NCI-H2081 treated with DMSO at 0.1 percent for 48 hours (cell line): ENCODE measurements around the gene SNTG2.
A peak's percentile ranks its signal among the peaks of the same experiment; 100 is the strongest.
"Not testable (repeated sequence)": the region's sequence is repeated elsewhere in the genome, so short reads cannot be mapped to it uniquely, and the experiment has no call there.

Experiments
- DNase-seq: peaks from one replicate; lab custom pipeline; 2025; lab: John Stamatoyannopoulos, UW

Gene SNTG2

DNA sequence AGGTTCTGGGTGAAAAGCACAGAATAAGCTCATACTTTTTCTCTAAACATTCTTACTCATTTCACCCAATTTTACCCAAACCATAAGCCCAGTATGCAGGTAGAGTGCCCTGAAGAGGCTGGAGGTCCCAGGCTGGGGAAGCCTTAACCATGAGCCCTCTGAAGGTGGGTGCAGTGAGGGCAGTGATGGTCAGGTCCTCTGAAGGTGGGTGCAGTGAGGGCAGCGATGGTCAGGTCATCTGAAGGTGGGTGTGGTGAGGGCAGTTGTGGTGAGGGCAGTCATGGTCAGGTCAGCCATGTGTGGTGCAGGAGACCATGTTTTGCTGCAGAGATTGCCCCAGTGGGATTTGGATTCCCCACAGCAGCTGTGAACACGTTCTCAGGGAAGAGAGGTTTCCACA is 148.8 kb downstream of the SNTG2 start:
- DNase-seq: no peak

DNA sequence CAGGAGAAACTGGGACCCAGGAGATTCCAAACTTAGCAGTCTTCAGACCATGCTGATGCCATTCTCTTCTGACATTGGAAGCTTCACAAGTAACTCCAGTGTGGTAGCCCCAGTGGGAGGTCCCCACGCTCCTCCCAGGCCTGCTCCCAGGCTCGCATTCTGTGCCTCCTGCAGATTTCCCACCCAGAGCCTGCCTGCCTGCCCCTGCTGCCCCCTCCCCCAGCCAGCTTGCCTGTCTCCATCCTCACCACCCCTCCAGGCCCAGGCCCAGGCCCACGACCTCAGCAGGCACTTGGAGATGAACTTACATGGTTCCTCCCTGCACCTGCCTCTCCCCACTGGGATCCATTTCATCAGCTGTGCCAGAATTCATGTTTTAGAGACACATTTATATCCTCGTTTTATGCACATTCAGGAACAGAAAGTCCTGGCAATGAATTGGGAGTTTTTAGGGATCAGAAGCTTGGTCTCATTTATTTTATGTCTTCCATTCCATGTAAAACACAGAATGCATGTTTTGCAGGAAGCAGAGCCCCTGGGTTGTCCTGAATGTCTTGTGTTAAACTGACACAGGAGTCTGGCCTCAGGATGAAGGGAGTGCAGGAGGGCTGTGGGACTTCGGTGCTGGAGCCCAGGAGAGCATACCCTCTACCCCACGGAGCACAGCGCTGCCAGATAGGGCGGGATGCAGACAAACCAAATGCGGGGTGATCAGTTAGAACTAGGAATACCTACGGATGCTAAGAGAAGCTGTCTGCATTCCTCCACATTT is 150.5 kb downstream of the SNTG2 start:
- DNase-seq: no peak

DNA sequence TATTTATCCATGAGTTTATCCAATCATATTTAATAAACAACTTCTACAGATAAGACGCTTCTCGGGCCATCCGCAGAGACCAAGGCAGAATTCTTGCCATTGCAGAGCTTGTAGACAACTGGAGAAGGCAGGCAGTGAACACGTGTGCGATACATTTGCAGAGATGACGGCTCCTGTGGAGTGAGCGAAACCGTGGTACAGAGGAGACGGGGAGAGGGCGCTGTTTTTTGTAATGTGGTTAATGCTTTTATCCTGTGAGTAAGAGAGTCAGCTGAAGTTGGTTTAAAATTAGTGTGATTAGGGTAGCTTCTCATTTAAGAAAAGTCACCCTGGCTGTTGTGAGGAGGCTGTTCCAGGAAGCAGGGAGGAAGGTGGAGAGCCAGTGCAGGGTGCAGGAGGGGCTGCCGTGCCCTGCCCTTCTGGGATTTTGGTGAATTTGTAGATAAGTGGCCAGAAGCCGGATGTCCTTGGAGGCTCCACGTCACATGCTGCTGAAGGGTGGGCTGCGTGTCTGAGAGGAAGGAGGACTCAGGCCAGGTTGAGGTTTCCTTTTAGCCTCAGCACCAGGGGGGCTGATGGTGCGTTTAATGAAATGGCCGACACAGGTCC is 151.4 kb downstream of the SNTG2 start:
- DNase-seq: no peak

DNA sequence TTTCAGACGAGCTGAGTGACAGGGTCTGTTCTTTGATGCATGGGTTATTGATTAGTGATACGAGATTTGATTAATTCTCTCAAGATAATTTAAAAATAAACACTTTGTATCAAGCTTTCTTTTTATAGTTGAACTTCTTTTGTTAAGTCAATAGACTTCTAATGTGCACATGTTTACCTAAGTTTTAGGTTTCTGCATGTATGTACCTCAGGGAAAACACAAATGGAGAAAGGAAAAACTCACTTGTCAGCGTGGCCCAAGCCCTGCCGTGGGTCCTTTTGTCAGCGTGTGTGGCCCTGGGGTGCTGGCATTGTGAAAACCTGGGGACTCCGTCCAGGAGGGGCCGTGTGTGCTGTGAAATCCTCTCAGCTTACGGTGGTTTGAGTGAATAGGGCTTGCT is 153.7 kb downstream of the SNTG2 start:
- no peak for DNase-seq

DNA sequence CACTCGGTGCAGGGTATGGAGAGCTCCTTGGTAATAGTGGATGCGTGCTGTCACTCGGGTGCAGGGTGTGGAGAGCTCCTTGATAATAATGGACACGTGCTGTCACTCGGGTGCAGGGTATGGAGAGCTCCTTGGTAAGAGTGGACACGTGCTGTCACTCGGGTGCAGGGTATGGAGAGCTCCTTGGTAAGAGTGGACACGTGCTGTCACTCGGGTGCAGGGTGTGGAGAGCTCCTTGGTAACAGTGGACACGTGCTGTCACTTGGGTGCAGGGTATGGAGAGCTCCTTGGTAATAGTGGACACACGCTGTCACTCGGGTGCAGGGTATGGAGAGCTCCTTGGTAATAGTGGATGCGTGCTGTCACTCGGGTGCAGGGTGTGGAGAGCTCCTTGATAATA is 155.7 kb downstream of the SNTG2 start:
- not testable (repeated sequence) for DNase-seq

DNA sequence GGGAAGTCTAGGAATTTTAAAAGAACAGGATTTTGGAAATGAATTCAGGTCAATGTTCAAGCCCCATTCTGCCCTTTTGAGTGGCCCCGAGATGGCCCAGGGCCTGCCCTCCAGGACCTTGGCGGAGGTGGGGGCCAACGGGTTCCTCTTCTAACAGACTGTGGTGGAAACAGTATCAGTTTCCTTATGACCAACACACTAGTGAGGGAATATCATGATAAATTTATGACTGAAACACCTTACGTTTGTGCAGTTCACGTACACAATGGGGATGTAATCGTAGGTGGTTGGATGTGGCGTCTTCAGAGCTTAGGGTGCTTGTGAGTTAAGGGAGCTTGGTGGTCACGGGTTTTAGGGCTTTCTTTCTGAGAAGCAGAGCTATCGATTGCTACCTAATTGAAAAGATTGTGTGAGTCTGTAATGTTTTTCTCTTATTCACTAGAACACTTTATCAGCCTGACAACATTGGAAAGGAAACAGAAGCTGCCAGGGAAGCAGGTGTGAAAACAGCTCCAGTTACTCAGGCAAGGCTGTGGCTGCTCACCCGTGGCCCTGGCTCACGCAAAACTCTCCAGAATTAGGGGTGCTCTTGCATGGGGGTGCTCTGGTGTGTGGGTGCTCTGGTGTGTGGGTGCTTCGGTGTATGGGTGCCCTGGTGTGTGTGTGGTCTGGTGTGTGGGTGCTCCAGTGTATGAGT is 165.3 kb downstream of the SNTG2 start:
- DNase-seq: no peak

DNA sequence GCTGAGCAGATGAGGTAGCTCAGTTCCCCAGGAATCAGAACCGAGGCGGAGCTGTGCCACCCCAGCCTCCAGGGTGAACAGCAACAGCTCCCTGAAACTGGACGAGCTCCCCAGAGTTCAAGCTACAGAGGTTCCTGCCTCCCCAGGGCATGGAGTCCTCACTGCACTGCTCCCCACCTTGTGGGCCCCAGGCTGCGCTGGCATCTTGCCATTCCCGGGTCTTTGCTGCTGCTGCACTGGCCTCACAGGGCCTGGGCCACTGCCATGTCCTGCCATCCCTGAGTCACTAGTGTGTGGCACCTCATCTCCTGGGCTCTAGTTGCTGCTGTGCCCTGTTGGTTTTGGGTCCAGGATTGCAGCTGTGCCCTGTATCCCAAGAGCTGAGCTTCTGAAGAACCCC is 166.9 kb downstream of the SNTG2 start:
- DNase-seq: no peak

DNA sequence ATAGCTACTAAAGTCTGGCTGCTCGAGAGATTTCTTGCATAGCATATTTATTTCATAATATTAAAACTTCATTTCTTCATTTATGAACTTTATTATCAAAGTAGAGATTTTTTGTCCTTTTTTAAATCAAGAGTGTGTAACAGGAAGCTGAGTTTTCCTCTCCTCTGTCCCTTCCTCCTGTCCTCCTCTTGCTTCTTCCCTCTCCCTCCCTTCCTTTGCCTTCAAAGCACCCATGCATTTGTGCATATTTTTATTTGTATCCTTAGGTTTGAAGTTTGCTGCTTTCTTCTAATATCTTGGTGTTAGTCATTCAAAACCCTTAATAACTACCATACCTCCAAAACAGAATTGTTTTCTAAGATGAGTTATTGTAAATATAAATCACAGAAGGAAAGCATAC is 174.6 kb downstream of the SNTG2 start:
- no peak for DNase-seq

DNA sequence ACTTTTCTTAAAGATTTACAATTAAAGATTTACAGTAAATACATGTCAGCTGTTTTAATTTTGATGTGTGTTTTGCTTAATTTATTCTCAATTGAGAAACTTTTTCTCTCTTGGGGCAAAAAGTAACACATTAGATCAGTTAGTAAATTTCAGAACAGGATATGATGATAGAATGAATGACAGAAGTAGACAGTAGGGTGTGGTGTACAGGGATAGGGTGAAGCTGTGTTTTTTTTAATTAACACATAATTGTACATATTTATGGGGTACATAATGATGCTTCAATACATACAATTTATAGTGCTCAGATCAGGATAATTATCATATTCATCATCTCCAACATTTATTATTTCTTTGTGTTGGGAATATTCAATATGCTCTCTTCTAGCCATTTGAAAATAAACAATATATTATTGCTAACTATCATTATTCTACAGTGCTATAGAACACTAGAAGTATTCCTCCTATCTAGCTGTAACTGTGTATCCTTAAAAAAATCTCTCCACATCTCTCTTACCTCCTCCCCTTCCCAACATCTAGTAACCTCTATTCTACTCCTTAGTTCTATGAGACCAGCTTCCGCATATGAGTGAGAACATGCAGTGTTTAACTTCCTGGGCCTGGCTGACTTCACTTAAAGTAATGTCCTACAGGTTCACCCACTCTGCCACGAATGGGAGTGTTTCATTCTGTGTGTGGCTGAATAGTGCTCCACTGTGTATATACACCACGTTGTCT is 175.2 kb downstream of the SNTG2 start:
- no peak for DNase-seq

DNA sequence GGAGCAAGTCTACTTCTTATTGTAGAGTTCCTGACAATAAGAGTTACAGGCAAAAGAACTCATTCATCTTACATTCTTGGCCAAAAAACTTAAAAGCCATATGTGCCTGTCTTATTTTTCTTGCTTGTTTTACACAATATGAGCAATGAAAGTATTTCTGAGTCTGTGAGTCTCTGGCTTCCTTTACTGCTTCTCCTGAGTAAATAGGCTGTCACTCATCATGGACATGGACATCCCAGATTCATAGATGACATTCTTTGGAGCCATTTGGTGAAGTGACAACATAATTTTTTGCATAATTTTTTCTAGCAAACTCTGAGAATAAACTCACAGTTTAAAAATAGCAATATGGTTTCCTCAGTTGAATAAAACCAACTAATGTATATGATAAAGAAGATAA is 179.3 kb downstream of the SNTG2 start:
- no peak for DNase-seq

DNA sequence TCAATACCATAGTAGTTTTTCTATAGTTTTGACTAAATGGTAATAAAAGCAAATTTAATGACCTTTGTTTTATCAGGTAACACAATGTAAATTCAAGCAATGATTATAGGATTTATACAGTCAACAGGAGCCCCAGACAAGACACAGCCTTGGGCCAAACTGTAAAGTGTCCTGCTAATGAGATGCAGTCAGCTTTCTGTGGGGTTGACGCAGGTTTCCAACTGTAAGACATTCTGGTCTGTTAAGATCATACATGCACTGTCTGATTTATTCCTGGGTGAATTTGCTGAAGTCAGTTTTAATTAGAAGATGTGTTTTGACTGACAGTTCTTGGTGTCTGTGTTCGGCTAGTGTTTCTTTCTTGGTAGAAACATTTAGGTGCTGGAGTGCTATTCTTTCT is 180.3 kb downstream of the SNTG2 start:
- DNase-seq: no peak

DNA sequence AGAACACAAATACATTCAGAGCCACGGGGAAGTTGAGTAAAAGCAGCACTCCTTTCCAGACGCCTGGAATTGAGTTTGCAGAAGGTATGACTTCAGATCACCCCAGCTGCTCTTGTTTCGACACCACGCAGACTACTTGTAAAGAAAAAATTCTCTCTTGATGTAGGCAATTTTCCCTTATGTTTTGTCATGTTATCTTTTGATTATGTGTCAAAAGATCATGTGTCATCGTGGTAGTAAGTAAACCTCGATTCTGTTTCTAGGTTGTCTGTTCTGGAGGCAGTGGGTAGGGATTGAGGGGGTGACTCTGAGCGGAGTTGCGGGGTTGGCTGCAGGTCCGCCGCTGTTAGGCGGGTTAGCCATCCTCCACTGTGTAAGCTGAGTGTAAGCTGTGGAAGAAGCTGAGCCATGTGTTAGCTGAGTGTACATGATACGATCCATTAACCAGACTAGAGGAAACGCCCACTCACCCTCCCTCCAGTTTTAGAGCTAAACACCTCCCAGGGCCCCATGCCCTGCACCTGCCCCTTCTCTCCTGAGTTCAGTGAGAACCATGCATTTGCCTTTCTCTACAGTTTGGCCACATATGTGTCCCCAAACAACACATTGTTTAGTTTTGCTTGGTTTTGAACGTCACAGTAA is 181.8 kb downstream of the SNTG2 start:
- peak; percentile 35 for DNase-seq

DNA sequence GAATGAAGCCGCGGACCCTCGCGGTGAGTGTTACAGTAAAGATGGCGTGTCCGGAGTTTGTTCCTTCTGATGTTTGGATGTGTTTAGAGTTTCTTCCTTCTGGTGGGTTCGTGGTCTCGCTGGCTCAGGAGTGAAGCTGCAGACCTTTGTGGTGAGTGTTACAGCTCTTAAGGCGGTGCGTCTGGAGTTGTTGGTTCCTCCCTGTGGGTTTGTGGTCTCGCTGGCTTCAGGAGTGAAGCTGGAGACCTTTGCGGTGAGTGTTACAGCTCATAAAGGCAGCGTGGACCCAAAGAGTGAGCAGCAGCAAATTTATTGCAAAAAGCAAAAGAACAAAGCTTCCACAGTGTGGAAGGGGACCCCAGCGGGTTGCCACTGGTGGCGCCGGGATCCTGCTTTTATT is 183.2 kb downstream of the SNTG2 start:
- not testable (repeated sequence) for DNase-seq

DNA sequence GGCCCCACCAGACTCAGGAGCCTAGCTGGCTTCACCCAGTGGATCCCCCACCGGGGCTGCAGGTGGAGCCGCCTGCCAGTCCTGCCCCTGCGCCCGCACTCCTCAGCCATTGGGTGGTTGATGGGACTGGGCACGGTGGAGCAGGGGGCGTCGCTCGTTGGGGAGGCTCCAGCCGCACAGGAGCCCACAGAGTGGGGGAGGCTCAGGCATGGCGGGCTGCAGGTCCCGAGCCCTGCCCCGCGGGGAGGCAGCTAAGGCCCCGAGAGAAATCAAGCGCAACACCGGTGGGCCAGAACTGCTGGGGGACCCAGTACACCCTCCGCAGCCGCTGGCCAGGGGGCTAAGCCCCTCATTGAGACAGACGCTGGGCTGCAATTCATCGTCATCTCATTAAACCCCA is 184.0 kb downstream of the SNTG2 start:
- DNase-seq: no peak

DNA sequence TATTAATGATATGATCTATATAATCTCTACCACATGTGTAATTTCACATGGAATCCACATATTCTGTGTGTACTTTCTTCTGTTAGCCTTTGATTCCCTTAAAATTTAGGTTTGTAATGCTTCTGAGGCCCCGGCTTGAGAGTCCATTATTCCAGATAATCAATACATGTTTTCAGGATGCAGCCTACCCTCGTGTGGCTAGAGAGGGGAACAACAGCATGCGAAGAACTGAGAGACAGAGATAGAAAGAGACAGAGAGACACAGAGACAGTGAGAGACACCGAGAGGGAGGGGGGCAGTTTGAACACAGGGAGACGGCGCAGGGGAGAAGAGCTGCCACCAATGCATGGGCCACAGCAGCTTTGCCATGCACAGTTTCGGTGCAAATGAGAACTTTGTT is 185.4 kb downstream of the SNTG2 start:
- DNase-seq: no peak

DNA sequence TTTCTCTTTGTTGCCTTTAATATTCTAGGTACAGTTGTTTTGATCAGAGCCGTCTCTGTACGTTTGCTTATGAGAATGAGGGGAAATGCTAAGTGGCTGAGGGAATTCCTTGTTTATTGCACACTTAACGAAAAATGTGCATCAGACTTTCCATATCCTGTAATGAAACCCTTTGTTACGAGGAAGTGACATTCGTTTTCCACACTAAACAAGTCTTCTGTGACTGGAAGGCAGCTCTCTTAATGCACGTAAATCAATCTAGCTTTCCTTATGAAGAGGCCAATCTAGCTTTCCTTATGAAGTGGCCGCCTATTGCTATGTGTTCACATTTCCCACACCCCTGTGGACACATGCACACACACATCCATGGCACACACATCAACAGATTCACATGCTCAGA is 186.2 kb downstream of the SNTG2 start:
- DNase-seq: no peak

DNA sequence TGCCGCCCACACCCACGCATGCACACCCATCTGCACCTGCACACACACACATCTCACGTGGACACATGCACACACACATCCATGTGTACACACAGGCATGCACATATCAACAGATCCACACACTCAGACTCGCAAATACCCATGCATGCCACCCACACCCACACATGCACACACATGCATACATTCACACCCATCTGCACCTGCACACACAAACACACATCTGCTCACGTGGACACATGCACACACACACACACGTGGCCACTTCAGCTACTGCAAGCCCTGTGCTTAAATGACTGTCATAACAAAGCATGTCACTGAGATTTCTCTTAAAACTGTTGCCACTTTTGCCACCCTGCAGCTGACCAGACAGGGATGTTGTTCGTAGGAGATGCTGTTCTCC is 186.6 kb downstream of the SNTG2 start:
- no peak for DNase-seq

DNA sequence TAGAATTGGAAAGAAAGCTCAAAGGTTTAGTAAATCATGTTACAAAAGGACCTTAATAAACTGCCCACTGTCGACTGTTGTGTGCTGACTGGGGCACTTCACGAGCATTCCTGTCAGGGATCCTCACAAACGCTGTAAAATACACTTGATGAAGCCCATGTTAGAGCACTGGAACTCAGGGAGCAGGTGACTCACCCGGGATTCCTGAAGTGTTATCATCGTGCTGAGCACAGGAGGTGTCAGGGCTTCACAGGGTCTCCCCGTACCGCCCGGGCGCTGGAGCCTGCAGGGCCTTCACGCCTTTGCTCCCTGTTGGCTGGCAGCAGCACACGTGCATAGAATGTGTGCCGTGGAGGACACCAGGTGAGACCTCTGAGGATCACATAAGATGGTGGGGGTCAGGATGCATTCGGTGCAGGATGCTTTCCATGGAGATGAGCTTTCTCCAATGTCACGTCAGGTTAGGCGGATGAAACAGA is 187.3 kb downstream of the SNTG2 start:
- no peak for DNase-seq

DNA sequence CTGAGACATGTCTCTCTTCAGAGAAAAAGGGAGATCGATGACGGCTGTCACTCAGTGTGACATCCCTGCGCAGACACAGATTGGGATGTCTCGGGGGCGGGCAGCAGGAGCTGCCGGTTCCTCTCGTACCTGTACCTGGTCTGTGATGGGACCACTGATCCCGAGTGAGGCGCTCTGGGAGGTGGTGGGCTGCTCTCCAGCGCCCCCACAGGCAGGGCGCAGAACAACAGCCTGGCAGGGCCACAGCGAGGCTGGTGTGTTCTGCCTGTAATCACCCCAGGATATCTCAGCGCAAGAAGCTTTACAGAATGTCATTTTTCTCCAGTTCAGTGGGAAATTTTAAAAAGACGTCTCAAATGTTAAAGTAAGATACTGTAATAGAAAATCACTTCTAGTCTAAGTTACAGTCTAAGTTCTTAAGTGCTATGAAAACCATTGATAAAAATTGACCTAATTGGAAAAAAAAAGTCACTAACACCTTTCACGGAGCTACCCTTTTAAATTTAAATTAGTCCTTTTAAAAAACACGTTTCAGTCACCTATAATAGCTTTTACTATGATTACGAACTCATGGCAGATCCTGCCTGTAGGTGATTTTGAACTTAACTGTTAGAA is 189.8 kb downstream of the SNTG2 start:
- no peak for DNase-seq

DNA sequence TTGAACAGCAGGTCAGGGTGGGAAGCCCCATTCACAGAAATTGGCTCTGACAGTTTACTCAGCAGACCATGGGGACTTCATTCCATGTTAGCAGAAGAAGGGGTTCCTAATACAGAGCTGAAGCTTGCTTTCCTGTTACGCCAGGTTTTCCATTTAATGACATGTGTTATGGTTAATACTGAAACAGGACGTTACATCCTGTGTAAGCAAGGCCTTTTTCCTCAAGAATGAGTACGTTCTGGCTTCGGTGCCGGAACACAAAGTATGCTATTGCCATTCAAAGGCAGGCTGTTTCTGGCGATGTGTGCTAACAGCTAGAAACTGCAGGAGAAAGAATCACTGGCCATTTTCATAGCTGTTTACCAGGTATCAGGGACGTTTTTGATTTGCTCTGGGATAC is 190.4 kb downstream of the SNTG2 start:
- DNase-seq: no peak

DNA sequence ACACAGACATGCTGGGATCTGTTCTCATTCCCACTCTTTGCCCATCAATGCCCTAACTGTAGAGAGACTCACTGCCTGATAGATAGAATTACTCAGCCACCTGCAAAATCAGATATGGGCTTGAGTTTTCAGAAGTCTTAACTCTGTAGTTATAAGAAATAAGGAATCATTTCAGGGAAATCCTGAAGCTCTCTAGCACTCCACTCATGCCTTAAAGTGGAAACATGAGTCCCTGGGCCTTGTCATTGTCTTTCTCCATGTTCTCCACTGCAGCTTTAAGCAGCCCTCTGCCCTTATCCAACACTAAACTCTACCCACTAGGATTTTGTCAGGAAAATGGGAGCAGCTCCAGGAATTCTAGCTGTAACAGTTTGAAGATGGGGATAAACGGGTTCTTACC is 192.5 kb downstream of the SNTG2 start:
- no peak for DNase-seq
